Iris pigment epithelial cell (primary cell): ENCODE measurements around the gene TOR2A.

Experiments
- DNase-seq: peaks from one replicate; pipeline ENCODE4 v3.0.0-alpha.2; 2011; ENCODE audit warnings: low read depth

TOR2A gene

DNA sequence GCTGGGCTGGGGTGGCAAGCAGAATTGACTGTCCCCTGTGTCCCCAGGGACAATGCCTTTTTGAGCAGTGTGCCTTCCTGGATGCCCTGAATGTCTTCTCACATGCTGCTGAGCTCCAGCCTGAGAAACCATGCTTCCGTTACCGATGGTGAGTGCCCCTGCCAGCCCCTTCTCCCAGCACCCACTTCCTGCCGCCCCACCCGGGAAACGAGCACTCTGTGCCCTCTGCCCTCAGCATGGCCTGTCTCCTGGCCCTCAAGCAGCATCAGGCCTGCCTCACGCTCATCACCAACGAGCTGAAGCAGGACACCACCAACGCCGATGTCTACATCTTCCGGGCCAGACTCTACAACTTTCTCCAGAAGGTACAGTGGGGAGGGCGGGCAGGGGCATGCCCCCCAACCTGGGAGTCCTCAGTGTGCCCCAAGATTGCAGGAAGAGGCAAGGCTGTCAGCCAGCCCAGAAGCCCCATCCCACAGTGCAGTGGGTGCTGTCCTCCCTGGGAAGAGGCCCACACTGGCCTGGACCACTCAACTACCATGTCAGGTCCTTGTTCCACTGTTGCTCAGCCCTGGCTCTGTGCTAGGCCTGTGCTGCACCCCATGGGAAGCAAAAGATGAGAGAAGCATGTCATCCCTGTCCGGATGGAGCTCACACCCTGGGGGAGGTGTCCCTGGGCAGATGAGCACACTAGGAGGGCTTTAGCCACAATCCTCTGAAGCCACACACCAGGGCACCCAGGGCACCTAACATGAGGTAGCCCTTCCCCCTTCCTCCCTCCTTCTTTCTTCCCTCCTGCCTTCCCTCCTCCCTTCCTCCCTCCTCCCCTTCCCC lies 14.8 kb downstream of the TOR2A start:
- DNase-seq = no peak

DNA sequence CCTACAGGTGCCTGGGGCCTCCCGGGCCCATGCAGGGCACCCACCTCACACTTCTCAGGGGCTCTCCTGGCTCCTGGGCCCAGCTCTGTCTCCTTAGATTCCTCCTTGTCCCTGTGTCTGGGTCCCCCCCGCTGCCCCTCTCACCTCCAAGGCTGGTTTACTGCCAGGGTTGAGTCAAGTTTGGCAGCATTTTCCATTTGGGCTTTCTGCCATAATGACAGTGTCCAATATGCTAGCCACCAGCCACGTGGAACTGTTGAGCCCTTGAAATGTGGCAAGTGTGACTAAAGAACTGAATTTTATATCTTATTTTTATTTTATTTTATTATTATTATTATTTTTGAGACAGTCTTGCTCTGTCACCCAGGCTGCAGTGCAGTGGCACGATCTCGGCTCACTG lies 17.3 kb downstream of the TOR2A start:
- DNase-seq = no peak

DNA sequence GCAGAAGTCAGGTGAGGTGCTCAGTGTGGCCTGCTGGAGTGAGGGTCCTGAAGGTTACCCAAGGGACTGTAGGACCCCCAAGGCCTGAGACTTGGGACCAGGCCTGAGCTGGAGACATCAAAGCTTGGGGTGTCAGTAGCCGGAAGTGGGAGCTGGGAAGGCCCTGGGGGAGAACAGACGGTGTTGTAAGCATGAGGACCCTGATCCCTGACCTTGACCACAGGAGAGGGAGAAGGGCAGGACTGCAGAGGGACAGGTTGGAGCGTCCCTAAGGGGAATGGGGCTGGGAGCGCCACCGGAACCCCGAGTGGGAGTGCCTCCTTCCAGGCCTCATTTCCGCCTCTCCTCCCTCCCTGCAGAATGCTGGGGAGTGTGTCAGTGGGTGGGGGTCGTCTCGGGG lies 18.7 kb downstream of the TOR2A start:
- DNase-seq = no peak

DNA sequence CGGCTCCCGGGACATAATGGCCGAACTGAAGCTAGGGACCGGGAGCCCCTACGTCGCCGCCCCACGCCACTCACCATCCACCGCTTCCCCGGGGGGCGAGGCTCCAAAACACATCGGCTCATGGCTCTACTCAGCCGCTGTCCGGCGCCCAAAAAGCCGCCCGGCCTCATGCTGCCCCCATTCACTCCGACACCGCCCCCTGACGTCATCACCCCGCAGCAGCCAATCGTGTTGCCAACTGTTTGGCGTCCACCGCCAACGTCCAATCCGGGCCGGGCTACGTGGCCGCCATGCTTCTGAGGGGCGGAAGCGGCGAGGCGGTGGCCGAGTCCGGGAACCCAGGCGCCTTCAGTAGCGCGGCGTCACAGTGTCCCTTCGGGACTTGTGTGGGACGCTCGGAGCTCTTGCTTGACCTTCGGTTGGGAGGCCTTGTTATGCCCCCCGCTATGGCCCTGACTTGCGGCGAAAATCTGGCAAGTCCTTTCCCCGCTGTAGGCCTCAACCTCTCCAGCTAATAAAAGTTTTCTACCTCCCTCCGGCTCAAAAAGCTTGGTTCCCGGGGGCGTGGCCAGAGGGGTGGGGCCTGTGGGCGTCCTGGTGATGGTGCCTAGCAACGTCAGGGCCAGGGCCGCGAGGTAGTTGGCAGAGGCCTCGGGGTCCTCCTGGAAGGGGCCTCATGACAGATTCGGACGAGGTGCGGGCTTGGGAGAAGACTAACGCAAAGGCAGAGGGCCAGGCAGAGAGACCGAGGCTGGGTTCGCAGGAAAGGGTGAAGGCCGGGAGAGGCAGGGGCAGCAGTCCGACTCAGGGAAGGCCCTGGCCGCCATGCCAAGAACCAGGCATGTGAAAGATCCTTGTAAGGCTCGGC lies 19.4 kb downstream of the TOR2A start, which contains the start of the genes PTRH1 and TTC16:
TSS of gene PTRH1 (minus strand) at position 194 of the 868 bp plus-strand sequence. CDS start at position 170, 24 bp downstream.
TSS of gene TTC16 (plus strand) at position 610 of the 868 bp plus-strand sequence. CDS start at position 677, 67 bp downstream.
- DNase-seq = peak; percentile 94

DNA sequence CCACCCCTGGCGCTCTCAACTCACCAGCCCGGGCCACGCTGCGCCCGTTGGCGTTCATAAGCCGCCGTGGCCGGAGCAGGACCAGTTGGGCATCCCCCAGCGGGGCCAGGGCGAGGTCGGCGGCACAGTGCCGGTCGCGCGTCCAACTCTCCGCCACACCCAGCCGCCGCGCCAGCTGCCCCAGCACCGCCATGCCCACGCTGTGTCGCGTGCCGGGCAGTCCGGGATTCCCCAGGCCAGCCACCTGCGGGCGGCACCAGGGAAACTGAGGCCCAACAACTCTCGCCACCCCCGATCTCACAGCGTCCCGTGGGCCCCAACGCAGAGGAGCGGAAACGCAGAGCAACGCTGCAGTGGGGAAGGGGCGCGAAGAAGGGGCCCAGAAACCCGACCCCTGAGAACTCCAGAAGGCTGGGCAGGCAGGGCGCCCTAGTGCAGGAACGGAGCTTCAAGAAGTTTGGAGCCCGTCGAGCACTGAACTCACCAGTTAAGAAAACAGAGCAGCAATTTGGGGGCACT lies 20.1 kb downstream of the TOR2A start:
- no peak for DNase-seq

DNA sequence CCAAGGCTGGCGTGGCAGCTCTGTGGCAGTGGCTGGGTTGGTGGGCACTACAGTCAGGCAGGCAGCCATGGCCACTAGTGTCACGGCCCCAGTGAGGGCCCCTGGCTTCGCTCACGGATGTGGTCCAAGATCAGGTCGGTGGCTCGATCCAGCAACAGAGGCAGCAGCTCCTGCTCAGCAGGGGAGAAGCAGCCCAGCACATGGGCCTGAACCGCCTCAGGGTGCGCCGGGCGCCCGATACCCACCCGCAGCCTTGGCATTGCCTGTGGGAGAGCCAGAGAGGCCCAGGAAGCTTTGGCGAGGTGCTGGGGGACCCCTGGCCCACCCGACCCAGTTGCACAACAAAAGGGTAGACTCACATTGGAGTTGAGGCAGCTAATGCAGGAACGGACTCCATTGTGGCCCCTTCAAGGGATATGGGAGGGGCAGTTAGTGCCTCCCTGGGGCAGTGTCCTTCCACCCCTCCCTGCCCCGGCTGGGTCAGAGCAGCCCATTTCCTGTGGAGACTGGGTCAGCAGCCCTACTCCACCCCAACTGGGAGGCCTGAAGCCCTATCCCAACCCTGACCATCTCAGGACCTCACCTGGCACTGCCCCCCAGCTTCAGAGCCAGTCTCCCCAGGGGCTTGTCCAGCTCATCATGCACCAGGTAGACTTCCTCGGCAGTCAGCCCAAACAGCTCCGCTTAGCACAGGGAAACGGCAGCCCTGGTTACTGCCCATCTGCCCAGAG lies 20.9 kb downstream of the TOR2A start:
- DNase-seq = no peak

DNA sequence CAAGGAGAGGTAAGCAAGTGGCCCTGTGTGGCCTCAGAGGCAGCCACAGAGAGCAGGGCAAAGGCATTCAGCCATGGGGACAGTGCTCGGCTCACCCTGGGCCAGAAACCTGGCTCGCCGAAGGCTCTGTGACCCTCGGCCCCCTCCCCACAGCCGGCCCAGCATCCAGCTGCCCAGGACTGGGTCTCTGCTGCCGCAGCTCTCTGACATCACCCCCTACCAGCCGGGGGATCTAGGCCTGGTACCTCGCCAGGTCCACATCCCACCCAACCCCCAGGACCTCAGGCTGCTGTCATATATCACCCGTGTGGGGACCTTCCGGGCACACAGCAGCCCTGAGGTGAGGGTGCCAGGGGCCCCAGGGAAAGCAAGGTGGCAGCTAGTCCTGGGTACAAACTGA lies 22.2 kb downstream of the TOR2A start:
- no peak for DNase-seq

DNA sequence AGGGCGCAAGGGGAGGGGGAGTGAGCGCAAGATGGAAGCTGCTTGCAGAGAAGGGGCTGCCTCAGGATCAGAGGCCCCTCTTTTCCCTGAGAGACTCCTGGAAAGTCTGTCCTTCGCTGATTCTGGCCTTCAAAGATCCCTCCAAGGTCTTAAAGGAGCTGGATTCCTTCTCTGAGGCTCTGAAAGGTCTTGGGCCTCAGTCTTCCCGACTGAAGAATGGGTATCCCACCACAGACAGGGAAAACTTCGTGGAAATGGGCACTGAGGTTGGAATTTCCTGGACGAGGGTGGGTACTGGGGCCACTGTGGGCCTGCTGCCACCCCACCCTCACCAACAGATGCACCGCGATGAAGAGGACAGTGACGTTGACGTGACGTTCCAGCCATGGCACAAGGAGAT lies 22.7 kb downstream of the TOR2A start:
- DNase-seq = no peak

DNA sequence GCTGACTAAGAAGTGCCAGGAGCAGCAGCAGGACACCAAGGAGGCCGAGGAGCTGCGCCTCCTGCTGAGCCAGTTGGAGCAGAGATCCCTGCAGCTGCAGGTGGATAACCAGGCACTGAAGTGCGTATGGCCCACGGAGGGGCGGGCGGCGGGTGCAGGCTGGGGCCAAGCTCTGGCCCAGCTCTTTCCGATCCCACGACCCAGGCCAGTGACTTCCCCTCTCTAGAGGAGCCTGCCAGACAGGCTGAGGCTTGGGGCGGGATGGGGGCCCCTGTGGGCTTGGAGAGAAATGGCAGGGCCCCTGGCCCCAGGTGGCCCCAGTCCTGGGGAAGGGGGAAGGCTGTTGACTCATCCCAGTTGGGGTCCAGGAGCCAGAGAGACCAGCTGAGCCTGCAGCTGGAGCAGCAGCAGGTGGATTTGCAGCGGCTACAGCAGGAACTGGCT lies 23.2 kb downstream of the TOR2A start:
- DNase-seq = no peak

DNA sequence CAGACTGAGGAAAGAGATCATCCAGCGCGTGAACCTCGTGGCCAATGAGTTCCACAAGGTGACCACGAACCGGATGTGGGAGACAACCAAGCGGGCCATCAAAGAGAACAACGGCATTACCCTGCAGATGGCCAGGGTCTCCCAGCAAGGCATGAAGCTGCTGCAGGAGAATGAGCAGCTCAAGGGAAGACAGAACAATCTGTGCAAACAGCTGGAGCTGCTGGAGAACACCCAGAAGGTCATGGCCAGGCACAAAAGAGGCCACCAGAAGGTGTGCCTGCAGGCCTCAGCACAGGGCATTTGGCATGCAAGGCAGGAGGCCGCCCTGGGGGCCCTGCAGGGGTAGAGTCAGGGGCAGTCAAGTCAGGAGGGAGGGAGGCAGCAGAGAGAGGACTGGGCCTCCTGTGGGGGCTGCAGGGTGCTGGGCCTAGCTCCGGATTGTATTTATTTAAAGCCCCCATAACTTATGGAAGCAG lies 23.8 kb downstream of the TOR2A start:
- no peak for DNase-seq

DNA sequence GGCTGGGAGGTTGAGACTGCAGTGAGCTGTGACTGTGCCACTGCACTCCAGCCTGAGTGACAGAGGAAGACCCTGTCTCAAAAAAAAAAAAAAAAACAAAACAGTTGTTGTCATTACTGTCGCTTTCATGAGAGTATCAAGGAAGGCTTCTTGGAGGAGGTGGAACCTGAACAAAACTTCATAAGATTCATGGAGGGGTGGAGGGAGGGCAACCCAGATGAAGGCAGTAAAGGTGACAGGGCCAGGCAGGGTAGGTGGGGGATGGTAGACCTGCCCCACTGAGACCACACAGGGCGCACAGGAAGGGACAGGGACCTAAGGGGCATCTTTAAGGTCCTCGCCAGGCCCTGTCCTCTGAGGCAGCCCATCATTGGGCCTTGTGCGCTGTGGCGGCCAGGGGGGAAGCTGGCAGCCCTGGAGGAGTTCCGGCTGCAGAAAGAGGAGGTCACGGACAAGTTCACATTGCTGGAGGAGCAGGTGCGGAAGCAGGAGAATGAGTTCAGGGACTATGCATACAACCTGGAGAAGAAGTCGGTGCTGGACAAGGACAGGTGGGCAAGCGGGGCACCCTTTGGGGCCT lies 24.8 kb downstream of the TOR2A start:
- DNase-seq = no peak

DNA sequence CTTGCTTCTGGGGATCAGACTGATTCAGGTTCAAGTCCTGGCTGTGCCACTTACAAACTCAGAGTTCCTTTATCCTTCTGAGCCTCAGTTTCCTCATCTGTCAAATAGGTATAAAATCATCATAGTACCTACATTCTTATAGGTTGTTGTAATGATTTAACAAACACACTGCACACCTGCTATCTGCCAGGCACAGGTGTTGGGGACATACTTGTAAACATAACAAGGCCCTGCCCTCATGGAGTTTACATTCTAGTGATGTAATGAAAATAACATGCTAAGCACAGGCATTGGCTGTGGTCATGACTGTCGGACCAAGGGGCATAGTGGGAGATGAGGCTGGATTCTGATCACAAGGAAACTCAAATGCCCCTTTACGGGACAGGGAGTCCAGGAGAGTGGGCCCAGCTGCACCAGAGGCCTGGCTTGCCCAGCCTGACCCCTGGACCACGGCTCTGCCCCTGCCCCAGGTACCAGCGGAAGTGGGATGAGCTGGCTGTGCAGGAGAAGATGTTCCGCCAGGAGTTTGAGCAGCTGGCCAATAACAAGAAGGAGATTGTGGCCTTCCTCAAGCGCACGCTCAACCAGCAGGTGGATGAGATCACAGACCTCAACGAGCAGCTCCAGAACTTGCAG lies 26.0 kb downstream of the TOR2A start:
- no peak for DNase-seq

DNA sequence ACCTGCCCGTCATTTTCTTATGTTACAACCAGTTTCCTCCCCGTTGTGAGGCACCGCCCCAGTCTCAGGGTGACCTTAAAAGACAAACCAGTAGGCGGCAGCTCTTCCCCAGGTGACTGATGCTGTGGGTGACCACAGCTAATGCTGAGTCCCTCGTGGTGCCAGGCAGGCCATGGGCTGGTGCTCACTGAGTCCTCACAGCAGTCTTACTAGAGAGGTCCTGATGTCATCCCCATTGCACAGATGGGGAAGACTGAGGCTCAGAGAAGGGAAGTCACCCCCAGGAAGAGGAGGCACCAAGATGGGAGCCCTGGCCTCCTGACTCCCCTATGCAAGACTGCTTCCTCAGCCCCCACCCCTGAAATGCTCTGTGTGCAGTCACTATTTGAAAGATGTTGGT lies 27.3 kb downstream of the TOR2A start:
- DNase-seq = no peak

DNA sequence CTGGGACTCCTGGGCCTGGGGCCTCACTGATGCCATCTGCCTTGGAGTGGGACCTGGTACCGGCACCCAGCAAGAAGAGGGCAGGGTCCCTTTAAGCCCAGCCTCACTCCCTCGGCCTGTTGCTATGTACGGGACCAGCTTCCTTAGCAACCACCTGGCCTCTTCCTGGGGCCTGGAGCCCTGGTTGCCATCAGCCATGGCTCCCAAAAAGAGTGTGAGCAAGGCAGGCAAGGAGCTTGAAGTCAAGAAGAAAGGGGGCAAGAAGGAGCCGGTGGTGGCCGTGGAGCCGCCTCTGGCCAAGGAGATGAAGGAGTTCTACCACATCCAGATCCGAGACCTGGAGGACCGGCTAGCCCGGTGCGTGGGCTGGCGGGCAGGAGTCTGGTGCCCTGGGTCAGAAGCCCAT lies 28.3 kb downstream of the TOR2A start, which contains the start of gene CFAP157:
TSS of gene CFAP157 (plus strand) at position 153 of the 406 bp plus-strand sequence. CDS start at position 197, 44 bp downstream.
- DNase-seq = no peak

DNA sequence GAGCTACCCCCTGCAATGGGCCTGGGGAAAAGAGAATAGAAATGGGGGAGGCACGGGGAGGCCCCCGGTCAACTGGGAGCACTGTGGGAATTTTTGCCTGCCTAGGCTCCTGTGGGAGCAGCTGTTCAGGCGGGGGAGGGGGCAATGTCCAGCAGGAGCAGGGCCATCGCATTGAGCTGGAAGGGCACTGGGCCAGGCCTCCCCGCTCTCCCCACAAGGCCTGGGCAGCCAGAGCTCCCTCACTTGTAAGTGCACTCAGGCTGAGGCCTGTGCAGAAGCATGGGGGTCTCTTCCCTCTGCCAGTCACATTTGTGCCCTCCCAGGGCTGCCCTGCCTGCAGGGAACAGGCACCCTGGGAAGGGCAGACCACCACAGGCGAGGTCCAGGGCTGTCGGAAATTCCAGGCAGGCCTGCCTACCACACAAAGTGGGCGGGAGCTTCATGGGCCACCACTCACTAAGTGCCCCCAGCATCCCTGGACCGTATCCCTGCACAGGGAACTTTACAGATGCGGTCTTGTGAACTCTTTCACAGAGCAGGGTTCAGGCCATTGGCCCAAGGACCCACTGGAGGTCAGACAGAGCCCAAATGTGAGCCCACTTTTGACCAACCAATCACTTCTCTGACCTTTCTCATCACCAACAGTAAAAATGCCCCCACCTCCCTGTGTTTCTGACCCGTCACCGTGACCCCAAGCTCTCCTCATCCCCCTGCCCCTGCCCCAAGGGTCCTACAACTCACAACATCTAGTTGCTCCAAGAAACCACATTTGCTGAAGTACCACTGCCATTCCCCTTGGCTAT lies 29.3 kb downstream of the TOR2A start:
- DNase-seq = no peak

DNA sequence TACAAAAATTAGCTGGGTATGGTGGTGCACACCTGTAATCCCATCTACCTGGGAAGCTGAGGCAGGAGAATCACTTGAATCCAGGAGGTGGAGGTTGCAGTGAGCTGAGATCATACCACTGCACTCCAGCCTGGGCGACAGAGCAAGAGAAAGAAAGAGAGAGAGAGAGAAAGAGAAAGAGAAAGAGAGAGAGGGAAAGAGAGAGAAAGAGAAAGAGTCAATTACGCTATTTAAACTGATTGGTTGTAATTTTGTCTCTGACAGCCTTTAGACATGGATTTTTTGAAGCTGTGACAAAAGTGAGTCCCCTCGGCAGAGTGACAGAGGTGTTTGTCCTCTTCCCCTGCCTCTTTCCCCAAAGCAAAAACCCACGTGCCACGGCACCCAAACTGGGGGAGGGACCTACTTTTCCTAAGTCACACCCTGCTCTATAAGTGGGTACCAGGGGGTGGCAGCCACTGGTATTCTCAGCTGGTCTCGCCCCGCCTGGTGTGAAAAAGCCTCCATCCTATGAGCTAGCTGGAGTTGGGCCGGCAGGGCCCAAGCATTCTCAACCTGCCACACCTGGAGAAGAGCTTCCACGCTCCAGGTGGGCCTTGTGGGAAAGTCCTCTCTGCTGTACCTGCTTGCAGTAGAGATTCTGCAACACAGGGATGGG lies 31.7 kb downstream of the TOR2A start:
- no peak for DNase-seq

DNA sequence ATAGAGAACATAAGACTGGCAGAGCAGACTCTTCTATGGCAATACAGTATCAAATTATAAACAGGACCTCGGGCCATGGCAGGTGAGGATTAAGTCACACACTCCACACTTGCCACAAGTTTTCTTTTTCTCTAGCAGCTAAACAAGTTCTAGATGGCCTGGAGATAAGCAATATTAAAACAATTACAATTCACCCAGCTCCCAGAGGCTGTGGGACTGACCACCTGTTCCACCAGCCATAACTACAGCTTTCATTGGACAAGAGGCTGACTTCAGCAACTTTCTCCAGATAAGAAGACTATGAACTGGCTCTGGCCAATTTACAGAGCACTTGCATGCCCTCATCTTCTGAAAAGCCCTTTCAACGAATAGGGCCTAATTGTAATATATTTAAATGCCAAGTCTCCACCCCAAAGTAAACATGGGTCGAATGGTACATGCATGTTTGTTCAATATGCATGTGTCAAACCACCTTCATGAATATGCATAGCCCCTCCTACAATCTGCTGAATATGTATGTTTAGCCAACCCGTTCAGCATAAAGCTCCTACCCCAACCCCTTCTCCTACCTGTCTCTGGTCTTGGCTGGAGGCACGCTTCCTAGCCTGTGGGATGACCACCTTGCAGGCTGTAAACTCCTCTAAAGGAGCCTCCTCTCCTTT lies 34.4 kb downstream of the TOR2A start:
- no peak for DNase-seq

DNA sequence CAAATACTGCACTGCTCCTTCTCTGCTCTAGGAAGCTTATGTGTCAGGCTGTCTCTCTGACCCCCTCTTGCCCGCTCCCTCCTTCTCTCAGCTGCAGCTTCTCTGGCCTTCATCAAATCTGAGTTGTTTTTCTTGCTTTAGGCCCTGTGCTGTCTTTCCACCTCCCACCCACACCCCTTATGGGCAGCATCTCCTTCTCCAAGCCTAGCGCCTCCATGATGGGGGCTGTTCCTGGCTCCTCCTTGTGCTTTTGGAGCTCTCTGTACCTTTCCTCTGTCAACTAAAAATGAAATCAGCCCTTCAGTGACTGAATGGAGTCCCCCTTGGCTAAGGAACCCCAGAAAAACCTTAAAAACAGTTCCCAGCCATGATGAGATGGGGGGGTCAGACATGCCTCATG lies 35.0 kb downstream of the TOR2A start:
- no peak for DNase-seq
